Coronary artery (tissue), 2 donors: ENCODE data around the gene SUSD2.
"Not testable (repeated sequence)": the region's sequence is repeated elsewhere in the genome, so short reads cannot be mapped to it uniquely, and the experiment has no call there.

Experiments
- DNase-seq: peaks from one replicate; pipeline ENCODE4 v3.0.0-alpha.2; 2017; ENCODE audit warnings: low spot score
- H3K27ac ChIP-seq, 2 donors: fragments of 200-600 bp; sonication (generic); one replicate each; pipeline ENCODE4 v1.5.1; 2016 to 2019
- H3K4me3 ChIP-seq: fragments of 200-600 bp; sonication (generic); 2 replicates; pipeline ENCODE4 v1.5.1; 2016; ENCODE audit warnings: mild to moderate bottlenecking, moderate library complexity
- CTCF ChIP-seq: fragments of 200-600 bp; sonication (generic); IDR thresholded peaks from one replicate; pipeline ENCODE4 v1.5.1; 2019; ENCODE audit warnings: antibody characterized with exemption

SUSD2 gene

GRCh38 chr22:24232725-24233124 lies 51.4 kb downstream of the SUSD2 start:
- TF ChIP-seq CTCF: no peak
- Histone ChIP-seq H3K27ac (no peak overlapping the region), H3K4me3 (no peak overlapping the region)
- DNase-seq: no peak

GRCh38 chr22:24233235-24233634 lies 51.9 kb downstream of the SUSD2 start:
- H3K27ac ChIP-seq: no peak overlapping the region
- no peak for TF ChIP-seq CTCF
- H3K4me3 ChIP-seq: no peak overlapping the region
- no peak for DNase-seq

- TF ChIP-seq CTCF: no peak
- DNase-seq: no peak
- Histone ChIP-seq H3K4me3 (no peak overlapping the region), H3K27ac (no peak overlapping the region)
Measured at GRCh38 chr22:24233816-24234215, 52.5 kb downstream of the SUSD2 start.

GRCh38 chr22:24235315-24235714 lies 54.0 kb downstream of the SUSD2 start:
- no peak overlapping the region for H3K4me3 ChIP-seq
- H3K27ac ChIP-seq: no peak overlapping the region
- no peak for TF ChIP-seq CTCF
- no peak for DNase-seq

- no peak for DNase-seq
- no peak for TF ChIP-seq CTCF
- Histone ChIP-seq H3K27ac (no peak overlapping the region), H3K4me3 (no peak overlapping the region)
Measured at GRCh38 chr22:24236656-24237055, 55.4 kb downstream of the SUSD2 start.

- not testable (repeated sequence) for H3K27ac ChIP-seq, DNase-seq, H3K4me3 ChIP-seq
Measured at GRCh38 chr22:24238101-24238694, 56.9 kb downstream of the SUSD2 start.
